AML-193 (cell line): Measurements from ENCODE around the gene SERBP1.

Experiments
- DNase-seq, 2 experiments: peaks; one replicate each; lab custom pipeline; 2025; lab: John Stamatoyannopoulos, UW

Gene SERBP1

GRCh38 chr1:67361641-67362040 is 68.6 kb downstream of the SERBP1 start:
- no peak for DNase-seq

- DNase-seq, result no peak
These were observed 70.6 kb downstream of the SERBP1 start for GRCh38 chr1:67359592-67359991.
